Measurements from ENCODE around the gene THSD4. TPM values are rescaled to one million over a fixed set of nuclear protein-coding genes. Genes with fewer than 3 reads are reported as not detected.

THSD4 gene
- total RNA-seq, 1 experiment from 2014 or later, result 0.29 TPM

DNA sequence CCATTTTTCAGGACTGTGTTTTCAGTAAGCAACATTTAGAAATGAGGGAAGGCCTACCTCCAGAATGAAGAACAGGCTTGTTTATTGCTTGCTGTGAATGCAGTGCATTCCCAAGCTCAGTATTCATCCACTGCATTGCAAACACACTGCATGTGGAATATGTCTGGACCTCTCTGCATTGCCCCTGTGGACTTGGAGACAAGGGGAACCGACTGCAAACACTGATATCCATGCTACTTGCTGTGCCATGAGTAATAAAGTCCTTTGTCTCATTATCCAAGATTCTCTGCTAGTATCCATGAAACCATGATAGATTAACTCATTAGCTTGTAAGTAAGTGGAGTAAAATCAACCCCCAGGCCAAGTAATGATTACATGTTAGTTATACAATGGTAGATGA is 393.9 kb downstream of the THSD4 start:
- CTCF ChIA-PET, result no interaction called here

DNA sequence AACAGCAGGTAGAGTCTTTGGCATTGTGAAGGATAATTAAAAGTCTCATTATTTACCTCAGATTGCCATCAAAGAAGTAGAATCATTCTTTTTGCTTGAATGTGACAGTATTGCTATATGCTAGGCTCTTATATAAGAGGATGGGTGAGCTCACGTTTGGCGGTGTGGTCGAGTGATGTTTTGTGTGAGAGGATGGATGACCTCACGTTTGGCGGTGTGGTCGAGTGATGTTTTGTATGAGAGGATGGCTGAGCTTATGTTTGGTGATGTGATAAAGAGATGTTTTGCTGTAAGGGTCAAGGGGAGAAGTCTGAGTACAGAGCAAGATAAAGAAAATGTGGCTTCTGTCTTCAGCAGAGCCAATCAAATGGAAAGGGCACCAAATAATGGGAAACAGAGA is 395.5 kb downstream of the THSD4 start:
- Mint-ChIP-seq H3K36me3 (ENCODE audit: insufficient read depth, unreplicated experiment) (no peaks in the 10 kb centered on the region), H3K27me3 (ENCODE audit: insufficient read depth, unreplicated experiment) (no peaks in the 10 kb centered on the region), H3K4me1 (ENCODE audit: low read depth, unreplicated experiment) (peaks cover 22% of the 10 kb centered on the region), H3K9me3 (ENCODE audit: unreplicated experiment) (no peaks in the 10 kb centered on the region), H3K4me3 (ENCODE audit: unreplicated experiment) (no peak overlapping the region), H3K27ac (ENCODE audit: unreplicated experiment) (no peak overlapping the region)
- ChIA-PET CTCF (no interaction called here), POLR2A (no interaction called here)
- TF ChIP-seq, protein P1, sequence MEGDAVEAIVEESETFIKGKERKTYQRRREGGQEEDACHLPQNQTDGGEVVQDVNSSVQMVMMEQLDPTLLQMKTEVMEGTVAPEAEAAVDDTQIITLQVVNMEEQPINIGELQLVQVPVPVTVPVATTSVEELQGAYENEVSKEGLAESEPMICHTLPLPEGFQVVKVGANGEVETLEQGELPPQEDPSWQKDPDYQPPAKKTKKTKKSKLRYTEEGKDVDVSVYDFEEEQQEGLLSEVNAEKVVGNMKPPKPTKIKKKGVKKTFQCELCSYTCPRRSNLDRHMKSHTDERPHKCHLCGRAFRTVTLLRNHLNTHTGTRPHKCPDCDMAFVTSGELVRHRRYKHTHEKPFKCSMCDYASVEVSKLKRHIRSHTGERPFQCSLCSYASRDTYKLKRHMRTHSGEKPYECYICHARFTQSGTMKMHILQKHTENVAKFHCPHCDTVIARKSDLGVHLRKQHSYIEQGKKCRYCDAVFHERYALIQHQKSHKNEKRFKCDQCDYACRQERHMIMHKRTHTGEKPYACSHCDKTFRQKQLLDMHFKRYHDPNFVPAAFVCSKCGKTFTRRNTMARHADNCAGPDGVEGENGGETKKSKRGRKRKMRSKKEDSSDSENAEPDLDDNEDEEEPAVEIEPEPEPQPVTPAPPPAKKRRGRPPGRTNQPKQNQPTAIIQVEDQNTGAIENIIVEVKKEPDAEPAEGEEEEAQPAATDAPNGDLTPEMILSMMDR (IDR thresholded peaks at IDR 0.05; ENCODE audit: insufficient read depth in 1 of 2, low read depth in 1 of 2, low read length in 1 of 2, severe bottlenecking in 1 of 2, unreplicated experiment in 1 of 2), result no peak
- no peaks in the 10 kb centered on the region for H3K36me3 ChIP-seq (ENCODE audit: control insufficient read depth, insufficient read depth, low read length)
- no peak for DNase-seq
- BruUV-seq (replicated peaks), result no TSS peak
- H3K9me3 ChIP-seq, result no peaks in the 10 kb centered on the region
- H3K27me3 ChIP-seq (replicated peaks; ENCODE audit: control insufficient read depth, insufficient read depth, low read length), result no peaks in the 10 kb centered on the region
- H3K4me1 ChIP-seq, result peaks cover 29% of the 10 kb centered on the region
- H3K4me3 ChIP-seq (ENCODE audit: low read depth, low read length), result no peak overlapping the region
- intact Hi-C loops (cut with micrococcal nuclease; ENCODE audit: unreplicated experiment), result loop anchor here (10.0 kb wide), 1 partner anchor 56 kb away; no protein-coding TSS in a partner anchor

More for the DNA sequence above, 393.9 kb downstream of the THSD4 start:
- no peaks in the 10 kb centered on the region for H3K36me3 ChIP-seq (ENCODE audit: control insufficient read depth, insufficient read depth, low read length)
- H3K36me3 Mint-ChIP-seq (ENCODE audit: insufficient read depth, unreplicated experiment), result no peaks in the 10 kb centered on the region
- no peaks in the 10 kb centered on the region for H3K27me3 Mint-ChIP-seq (ENCODE audit: insufficient read depth, unreplicated experiment)
- no TSS peak for BruUV-seq (replicated peaks)
- no peak overlapping the region for H3K27ac Mint-ChIP-seq (ENCODE audit: unreplicated experiment)
- H3K27me3 ChIP-seq (replicated peaks; ENCODE audit: control insufficient read depth, insufficient read depth, low read length), result no peaks in the 10 kb centered on the region
- peaks cover 21% of the 10 kb centered on the region for H3K4me1 Mint-ChIP-seq (ENCODE audit: low read depth, unreplicated experiment)
- H3K9me3 Mint-ChIP-seq (ENCODE audit: unreplicated experiment), result no peaks in the 10 kb centered on the region
- POLR2A ChIA-PET, result no interaction called here
- no peak for DNase-seq
- H3K9me3 ChIP-seq, result no peaks in the 10 kb centered on the region
- TF ChIP-seq, protein P1 (IDR thresholded peaks at IDR 0.05; ENCODE audit: insufficient read depth in 1 of 2, low read depth in 1 of 2, low read length in 1 of 2, severe bottlenecking in 1 of 2, unreplicated experiment in 1 of 2), result no peak
- no peak overlapping the region for H3K4me3 Mint-ChIP-seq (ENCODE audit: unreplicated experiment)
- H3K4me1 ChIP-seq, result peaks cover 20% of the 10 kb centered on the region
- H3K4me3 ChIP-seq (ENCODE audit: low read depth, low read length), result no peak overlapping the region
- intact Hi-C loops (cut with micrococcal nuclease; ENCODE audit: unreplicated experiment), result no loop called here

DNA sequence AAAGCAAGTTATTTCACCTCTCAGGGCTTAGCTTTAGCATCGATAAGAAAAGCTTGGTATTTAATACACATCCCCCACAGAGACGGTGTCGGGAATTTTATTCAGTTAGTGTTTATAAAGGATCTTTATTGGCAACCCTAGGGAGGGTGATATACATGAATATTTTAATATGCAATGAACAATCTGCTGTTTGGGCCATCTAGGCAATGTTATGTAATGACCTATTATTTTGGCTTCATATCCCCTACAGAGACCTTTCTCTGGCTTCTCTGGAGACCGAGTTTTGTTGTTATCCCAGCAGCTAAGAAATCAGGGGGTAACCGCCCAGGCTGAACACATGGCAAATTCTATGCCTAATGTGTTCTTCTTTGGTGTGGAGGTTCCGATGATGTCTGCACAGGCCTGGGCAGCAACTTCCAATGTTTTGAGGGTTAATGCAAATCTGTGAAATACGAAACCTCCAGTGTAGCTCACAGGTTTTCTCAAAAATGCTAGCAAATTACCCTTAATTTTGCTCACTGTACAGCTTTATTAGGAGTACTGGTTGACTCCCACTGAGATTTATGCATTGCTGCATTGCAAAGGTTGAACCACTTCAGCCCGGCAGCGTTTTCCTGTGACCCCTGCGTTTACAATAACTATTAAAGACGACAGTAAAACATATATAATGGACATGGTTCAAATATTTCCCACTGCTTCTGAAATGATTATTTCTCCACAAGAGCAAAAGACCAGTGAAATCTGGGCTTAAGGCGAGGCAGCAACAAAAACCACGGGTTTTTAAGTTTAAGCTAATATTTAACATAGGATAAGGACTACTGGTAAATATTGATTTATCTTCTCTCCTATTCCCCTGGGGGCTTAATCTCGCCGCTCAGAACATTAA is 396.8 kb downstream of the THSD4 start:
- peaks cover 33% of the 10 kb centered on the region for H3K4me1 ChIP-seq
- no peak overlapping the region for H3K4me3 ChIP-seq (ENCODE audit: low read depth, low read length)
- POLR2A ChIA-PET, result no interaction called here
- no peaks in the 10 kb centered on the region for H3K27me3 ChIP-seq (replicated peaks; ENCODE audit: control insufficient read depth, insufficient read depth, low read length)
- Mint-ChIP-seq H3K36me3 (ENCODE audit: insufficient read depth, unreplicated experiment) (no peaks in the 10 kb centered on the region), H3K27ac (ENCODE audit: unreplicated experiment) (no peak overlapping the region), H3K9me3 (ENCODE audit: unreplicated experiment) (no peaks in the 10 kb centered on the region), H3K4me3 (ENCODE audit: unreplicated experiment) (no peak overlapping the region), H3K27me3 (ENCODE audit: insufficient read depth, unreplicated experiment) (no peaks in the 10 kb centered on the region), H3K4me1 (ENCODE audit: low read depth, unreplicated experiment) (peaks cover 23% of the 10 kb centered on the region)
- TF ChIP-seq, protein P1 (IDR thresholded peaks at IDR 0.05; ENCODE audit: insufficient read depth in 1 of 2, low read depth in 1 of 2, low read length in 1 of 2, severe bottlenecking in 1 of 2, unreplicated experiment in 1 of 2), result no peak
- DNase-seq, result peak; percentile 45 to 47
- BruUV-seq (replicated peaks), result no TSS peak
- H3K36me3 ChIP-seq (ENCODE audit: control insufficient read depth, insufficient read depth, low read length), result no peaks in the 10 kb centered on the region
- intact Hi-C loops (cut with micrococcal nuclease; ENCODE audit: unreplicated experiment), result loop anchor here (10.0 kb wide), 1 partner anchor 57 kb away; no protein-coding TSS in a partner anchor
- H3K9me3 ChIP-seq, result no peaks in the 10 kb centered on the region
- CTCF ChIA-PET, result interaction anchor here (0.8 to 1.2 kb wide), 2 partner anchors 56 to 232 kb away, joined by 3 to 9 read pairs; no protein-coding TSS in a partner anchor
